ENCODE data around the gene AOPEP. TPM values are rescaled to one million over a fixed set of nuclear protein-coding genes. Genes with fewer than 3 reads are reported as not detected.
A peak's percentile ranks its signal among the peaks of the same experiment; 100 is the strongest.

The AOPEP gene
- polyA plus RNA-seq, 3 donors, result 56.6 to 63.4 (median 60.7) TPM

DNA sequence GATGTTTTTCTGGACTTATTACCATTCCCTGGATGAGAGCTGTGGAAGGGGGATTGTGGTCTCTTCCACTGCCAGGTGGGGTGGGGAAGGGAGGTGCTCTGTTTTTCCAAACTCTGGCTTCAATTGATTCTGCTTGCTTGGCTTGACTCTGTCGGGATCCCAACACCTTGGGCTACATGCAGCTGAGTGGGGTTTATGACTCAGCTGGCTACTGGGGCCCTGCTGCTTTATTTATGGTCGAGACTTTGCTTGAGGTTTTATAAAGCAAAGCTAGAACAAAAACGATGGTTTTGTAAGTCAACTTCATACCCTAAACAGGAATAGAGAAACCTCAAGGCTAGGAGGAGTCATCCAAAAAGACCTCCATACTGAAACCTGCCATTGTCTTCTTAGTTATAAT, 76.3 kb downstream of the AOPEP start:
- no peak for DNase-seq (ENCODE audit: extremely low read depth in 1 of 11, low read depth in 9 of 11, low spot score in 4 of 11)

GRCh38 chr9:94804316-94804715, 77.8 kb downstream of the AOPEP start:
- DNase-seq (ENCODE audit: extremely low read depth in 1 of 11, low read depth in 9 of 11, low spot score in 4 of 11), result no peak

GRCh38 chr9:94805051-94805489, 78.6 kb downstream of the AOPEP start:
- no peak for DNase-seq (ENCODE audit: extremely low read depth in 1 of 11, low read depth in 9 of 11, low spot score in 4 of 11)

GRCh38 chr9:94805585-94805984, 79.1 kb downstream of the AOPEP start:
- DNase-seq (ENCODE audit: extremely low read depth in 1 of 11, low read depth in 9 of 11, low spot score in 4 of 11), result peak in 2 of 11 donors; percentile 46 to 52

DNA sequence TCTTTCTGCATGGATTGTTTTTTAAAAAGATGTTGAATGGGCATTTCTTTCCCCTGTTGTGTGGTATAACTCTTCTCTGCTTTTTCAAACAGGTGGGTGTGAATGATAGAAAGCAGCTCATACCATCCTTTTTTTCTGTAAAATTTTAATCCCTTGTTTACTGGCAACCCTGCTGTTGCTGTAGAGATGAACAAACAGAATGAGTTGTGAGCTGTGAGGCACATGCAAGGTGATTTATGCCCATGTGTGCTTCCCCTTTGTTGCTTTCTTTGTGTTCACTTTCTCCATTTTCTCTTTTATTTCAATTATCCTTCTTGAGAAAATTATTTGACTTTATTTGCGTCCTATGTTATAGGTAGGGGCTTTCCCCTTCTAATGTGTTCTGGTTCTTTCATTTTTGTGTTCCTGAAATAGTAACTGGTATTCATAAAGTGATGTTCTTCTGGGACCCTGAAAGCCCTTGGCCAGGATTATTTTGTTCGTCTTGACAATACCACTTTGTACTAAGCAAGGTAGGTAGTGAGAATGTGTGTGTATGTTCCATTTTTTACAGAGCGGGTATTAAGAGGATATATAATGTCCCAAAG, 79.9 kb downstream of the AOPEP start:
- DNase-seq (ENCODE audit: extremely low read depth in 1 of 11, low read depth in 9 of 11, low spot score in 4 of 11), result peak in 1 of 11 donors; percentile 40

GRCh38 chr9:94807556-94807955, 81.1 kb downstream of the AOPEP start:
- no peak for DNase-seq (ENCODE audit: extremely low read depth in 1 of 11, low read depth in 9 of 11, low spot score in 4 of 11)

GRCh38 chr9:94808926-94809700, 82.6 kb downstream of the AOPEP start:
- no peak for DNase-seq (ENCODE audit: extremely low read depth in 1 of 11, low read depth in 9 of 11, low spot score in 4 of 11)

- DNase-seq (ENCODE audit: extremely low read depth in 1 of 11, low read depth in 9 of 11, low spot score in 4 of 11), result no peak
These were observed 83.3 kb downstream of the AOPEP start for GRCh38 chr9:94809778-94810177.

DNA sequence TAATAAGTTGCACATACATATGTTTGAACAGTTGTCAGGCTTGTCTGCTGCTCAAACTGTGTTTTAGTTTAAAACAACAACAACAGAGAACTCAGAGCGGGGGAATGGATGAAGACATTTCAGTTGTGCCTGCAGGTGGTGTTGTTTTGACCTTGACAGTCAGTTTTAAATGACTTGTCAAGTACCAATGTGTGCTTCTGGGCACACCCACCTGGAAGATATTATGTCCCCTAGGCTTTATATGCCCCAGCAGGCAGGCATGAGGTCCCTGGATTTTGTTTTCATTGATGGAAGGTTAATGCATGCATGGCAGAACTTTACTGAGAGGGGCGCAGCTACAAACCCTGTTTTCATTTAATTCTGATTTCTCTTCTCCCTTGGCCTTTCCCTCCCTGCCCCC, 84.6 kb downstream of the AOPEP start:
- DNase-seq (ENCODE audit: extremely low read depth in 1 of 11, low read depth in 9 of 11, low spot score in 4 of 11), result no peak

- DNase-seq (ENCODE audit: extremely low read depth in 1 of 11, low read depth in 9 of 11, low spot score in 4 of 11), result no peak
These were observed 85.8 kb downstream of the AOPEP start for GRCh38 chr9:94812343-94812742.

GRCh38 chr9:94813379-94813778, 86.9 kb downstream of the AOPEP start:
- no peak for DNase-seq (ENCODE audit: extremely low read depth in 1 of 11, low read depth in 9 of 11, low spot score in 4 of 11)

GRCh38 chr9:94817291-94818177, 91.0 kb downstream of the AOPEP start:
- DNase-seq (ENCODE audit: extremely low read depth in 1 of 11, low read depth in 9 of 11, low spot score in 4 of 11), result no peak

GRCh38 chr9:94818178-94818541, 91.7 kb downstream of the AOPEP start:
- no peak for DNase-seq (ENCODE audit: extremely low read depth in 1 of 11, low read depth in 9 of 11, low spot score in 4 of 11)

DNA sequence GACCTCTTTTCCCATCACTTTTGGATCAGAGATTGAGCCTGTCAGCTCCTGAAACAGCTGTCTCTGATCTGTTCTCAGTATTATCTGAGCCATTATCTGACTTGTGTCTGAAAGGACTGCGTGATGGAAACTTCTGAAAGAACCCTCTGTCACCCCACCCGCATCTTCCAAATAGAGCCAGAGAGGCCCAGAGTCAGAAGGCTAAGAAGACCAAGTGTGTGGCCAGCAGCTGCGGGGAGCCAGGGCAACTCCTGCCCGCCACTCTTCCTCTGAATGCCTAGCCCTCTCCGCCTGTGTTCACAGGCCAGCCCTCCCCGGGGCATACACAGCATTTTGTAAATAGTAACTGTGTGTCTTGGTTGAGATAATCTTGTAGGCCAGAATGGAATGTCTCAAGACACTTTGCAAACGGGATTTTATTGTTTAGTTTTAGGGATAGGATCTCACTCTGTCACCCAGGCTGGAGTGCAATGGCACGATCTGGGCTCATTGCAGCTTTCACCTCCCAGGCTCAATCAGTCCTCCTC, 92.7 kb downstream of the AOPEP start:
- no peak for DNase-seq (ENCODE audit: extremely low read depth in 1 of 11, low read depth in 9 of 11, low spot score in 4 of 11)

DNA sequence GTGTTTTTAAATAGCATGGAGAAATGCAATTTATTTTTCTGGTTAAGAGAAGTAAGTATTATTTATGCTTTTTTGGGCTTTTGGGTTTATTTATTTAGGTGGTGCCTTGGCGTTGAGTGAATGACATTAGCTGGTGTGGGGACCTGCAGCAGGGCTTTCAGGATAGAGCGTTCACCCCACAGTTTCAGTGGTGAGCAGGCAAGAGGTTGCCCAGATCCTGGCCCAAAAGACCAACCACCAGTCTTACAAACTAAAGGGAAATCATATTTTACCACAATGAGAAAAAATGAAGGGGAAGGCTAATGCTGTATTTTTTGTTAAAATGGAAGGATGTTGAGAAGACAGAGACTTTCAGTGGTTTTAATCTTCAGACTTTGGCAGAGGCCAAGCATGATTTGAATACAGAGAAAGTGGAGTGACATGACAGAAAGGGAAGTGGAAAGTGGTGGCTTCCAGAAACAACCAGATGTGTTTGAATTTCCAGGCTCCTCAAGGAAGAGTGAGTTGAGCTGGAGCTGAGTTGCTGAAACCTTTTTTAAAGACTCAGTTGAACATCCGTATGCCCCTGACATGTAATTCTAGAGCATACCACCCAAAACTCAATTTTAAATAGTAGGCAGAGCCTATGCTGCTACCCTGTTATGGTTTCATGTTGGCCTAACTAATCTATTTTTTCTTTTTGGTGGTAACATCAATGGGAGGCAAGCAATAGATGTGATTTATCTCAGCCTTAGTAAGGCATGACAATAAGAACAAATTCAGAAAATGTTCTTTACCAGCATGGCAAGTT, 94.8 kb downstream of the AOPEP start:
- DNase-seq (ENCODE audit: extremely low read depth in 1 of 11, low read depth in 9 of 11, low spot score in 4 of 11), result no peak

DNA sequence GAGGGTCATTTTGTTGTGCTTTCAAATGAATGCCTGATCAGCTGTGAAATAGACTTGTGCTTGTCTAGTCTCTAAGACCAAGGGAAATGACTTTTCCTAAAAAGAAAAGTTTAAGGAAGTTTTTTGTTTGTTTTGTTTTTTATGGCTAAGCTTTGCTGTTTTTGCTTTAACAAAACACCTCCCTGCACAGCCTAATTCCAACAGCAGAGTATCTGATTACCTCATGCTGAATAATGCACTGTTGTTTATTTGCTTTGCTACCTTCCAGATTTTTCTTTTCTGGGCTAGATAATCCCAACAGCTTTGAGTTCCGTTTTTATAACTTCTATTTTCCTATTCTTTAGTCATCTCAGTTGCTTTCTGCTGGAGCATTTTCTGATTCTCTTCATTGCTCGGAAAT, 95.8 kb downstream of the AOPEP start:
- DNase-seq (ENCODE audit: extremely low read depth in 1 of 11, low read depth in 9 of 11, low spot score in 4 of 11), result no peak

DNA sequence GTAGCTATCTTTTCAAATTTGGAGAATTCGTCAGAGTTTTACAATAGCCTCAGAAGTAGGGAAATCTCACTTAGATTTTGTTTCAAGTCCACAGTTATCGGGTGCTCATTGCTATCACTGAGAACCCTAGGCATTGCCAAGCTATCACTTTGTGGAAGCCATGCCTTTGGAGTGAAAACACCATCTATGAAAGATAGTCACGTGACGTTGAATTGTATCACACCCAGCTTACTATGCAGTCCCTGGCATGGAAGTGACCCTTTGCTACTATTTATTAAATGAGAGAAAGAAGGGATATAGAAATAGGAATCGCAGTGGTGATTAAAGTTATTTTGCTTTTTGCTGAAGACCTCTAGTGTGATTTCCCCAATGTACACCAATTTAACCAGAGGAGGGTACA, 97.2 kb downstream of the AOPEP start:
- no peak for DNase-seq (ENCODE audit: extremely low read depth in 1 of 11, low read depth in 9 of 11, low spot score in 4 of 11)

DNA sequence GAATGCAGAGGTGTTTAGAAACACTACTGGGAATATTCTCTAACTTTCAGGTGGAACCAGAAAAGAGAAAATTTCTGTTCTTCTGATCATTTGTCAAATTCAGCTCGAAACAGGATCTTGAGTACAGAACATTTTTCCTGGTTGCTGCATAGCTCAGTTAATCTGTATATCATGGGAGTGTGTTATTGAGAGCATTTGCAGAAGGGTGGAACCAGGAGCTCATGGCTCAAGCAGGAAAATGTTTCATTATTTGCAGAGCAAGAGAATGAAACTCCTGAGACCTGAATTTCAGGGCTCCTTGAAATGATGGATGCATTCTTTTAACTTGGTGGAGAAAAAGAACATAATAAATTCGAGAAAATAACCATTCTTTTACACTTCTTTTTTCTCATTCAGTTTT, 97.9 kb downstream of the AOPEP start:
- no peak for DNase-seq (ENCODE audit: extremely low read depth in 1 of 11, low read depth in 9 of 11, low spot score in 4 of 11)
